Neural cell (in vitro differentiated cells): ENCODE data around the gene MCL1. TPM values are rescaled to one million over a fixed set of nuclear protein-coding genes. Genes with fewer than 3 reads are reported as not detected.
A peak's percentile ranks its signal among the peaks of the same experiment; 100 is the strongest.

Source experiments
- H2AFZ ChIP-seq: fragments of 200-600, 300-800 bp; sonication (generic), shearing (Covaris generic); 2 replicates; pipeline ENCODE4 v1.6.0; 2014; ENCODE audit warnings: low read depth, mild to moderate bottlenecking, antibody characterized with exemption, low read length, moderate library complexity
- H3F3A ChIP-seq: fragments of 200-600 bp; shearing (Covaris generic); 2 replicates; pipeline ENCODE4 v1.6.1; 2016; ENCODE audit warnings: mild to moderate bottlenecking, moderate library complexity, mixed read lengths, antibody characterized with exemption, low read length; ENCODE audit not compliant: insufficient read depth, poor library complexity, severe bottlenecking
- H3K27ac ChIP-seq: fragments of 200-600, 300-800 bp; sonication (generic), shearing (Covaris generic); 2 replicates; pipeline ENCODE4 v1.5.1; 2014; ENCODE audit warnings: mild to moderate bottlenecking, low read length, moderate library complexity
- H3K27me3 ChIP-seq: fragments of 300-800, 200-600 bp; sonication (generic), shearing (Covaris generic); 2 replicates; pipeline ENCODE4 v1.6.0; 2014; ENCODE audit warnings: mild to moderate bottlenecking, low read depth, low read length, moderate library complexity; ENCODE audit not compliant: insufficient read depth
- H3K36me3 ChIP-seq: fragments of 300-800, 200-600 bp; sonication (generic), shearing (Covaris generic); 2 replicates; pipeline ENCODE4 v1.5.1; 2014; ENCODE audit warnings: mild to moderate bottlenecking, antibody characterized with exemption, low read length, moderate library complexity; ENCODE audit not compliant: insufficient read depth
- H3K4me2 ChIP-seq: fragments of 300-800, 200-600 bp; sonication (generic), shearing (Covaris generic); 2 replicates; pipeline ENCODE4 v1.6.0; 2014; ENCODE audit warnings: mild to moderate bottlenecking, low read length
- H3K4me3 ChIP-seq: fragments of 300-800, 200-600 bp; sonication (generic), shearing (Covaris generic); 2 replicates; pipeline ENCODE4 v1.5.1; 2014; ENCODE audit warnings: mild to moderate bottlenecking, low read length, moderate library complexity
- H3K79me2 ChIP-seq: fragments of 200-600 bp; shearing (Covaris generic); replicated peaks from 2 replicates; pipeline ENCODE4 v1.6.0; 2014; ENCODE audit warnings: mild to moderate bottlenecking, low read length, moderate library complexity; ENCODE audit not compliant: insufficient read depth
- H3K9ac ChIP-seq: fragments of 300-800, 200-600 bp; sonication (generic), shearing (Covaris generic); 2 replicates; pipeline ENCODE4 v1.6.1; 2016; ENCODE audit warnings: mild to moderate bottlenecking, low read length, mixed read lengths
- H3K9me2 ChIP-seq: fragments of 200-600 bp; shearing (Covaris generic); 2 replicates; pipeline ENCODE4 v1.6.1; 2016; ENCODE audit warnings: mild to moderate bottlenecking, low read length, mixed read lengths; ENCODE audit not compliant: insufficient read depth
- H3K9me3 ChIP-seq: fragments of 200-600, 300-800 bp; sonication (generic), shearing (Covaris generic); 2 replicates; pipeline ENCODE4 v1.6.1; 2016; ENCODE audit warnings: mild to moderate bottlenecking, mixed run types, low read length, moderate library complexity, mixed read lengths
- H4K20me1 ChIP-seq: fragments of 200-600 bp; shearing (Covaris generic); 2 replicates; pipeline ENCODE4 v1.6.1; 2016; ENCODE audit warnings: mild to moderate bottlenecking, mixed run types; ENCODE audit not compliant: insufficient read depth
- EP300 ChIP-seq: fragments of 450-650 bp; conservative IDR thresholded peaks from 2 replicates; pipeline ENCODE4 v1.6.1; 2014; ENCODE audit warnings: antibody characterized with exemption, mild to moderate bottlenecking, moderate library complexity; ENCODE audit not compliant: poor library complexity, severe bottlenecking
- EZH2 ChIP-seq: fragments of 200-600, 300-800 bp; shearing (Covaris generic), sonication (generic); IDR thresholded peaks from 2 replicates; pipeline ENCODE4 v1.6.1; 2014; ENCODE audit warnings: antibody characterized with exemption, low read length, borderline replicate concordance, mild to moderate bottlenecking; ENCODE audit not compliant: insufficient read depth, poor library complexity, severe bottlenecking
- MXI1 ChIP-seq: fragments of 450-650 bp; conservative IDR thresholded peaks from 2 replicates; pipeline ENCODE4 v1.6.1; 2014; ENCODE audit warnings: antibody characterized with exemption, mild to moderate bottlenecking; ENCODE audit not compliant: poor library complexity, severe bottlenecking
- POLR2AphosphoS5 ChIP-seq: IDR thresholded peaks from 2 replicates; pipeline ENCODE4 v1.6.1; 2012
- RAD21 ChIP-seq: fragments of 450-650 bp; conservative IDR thresholded peaks from 2 replicates; pipeline ENCODE4 v1.6.1; 2014; ENCODE audit warnings: antibody characterized with exemption, mild to moderate bottlenecking, moderate library complexity
- SMC3 ChIP-seq: fragments of 450-650 bp; conservative IDR thresholded peaks from 2 replicates; pipeline ENCODE4 v1.6.1; 2014; ENCODE audit warnings: antibody characterized with exemption, mild to moderate bottlenecking, moderate library complexity; ENCODE audit not compliant: poor library complexity
- TAF1 ChIP-seq: IDR thresholded peaks from 2 replicates; pipeline ENCODE4 v1.6.1; 2012; ENCODE audit warnings: low read depth
- polyA plus RNA-seq: library from polyadenylated mRNA; depleted of rRNA; stranded (reverse); fragments of >200 nt; gene quantifications from 2 replicates; pipeline ENCODE4 v1.2.3, GENCODE V29; 2014
- TF ChIP-seq, protein P1 (sequence below): fragments of 450-650 bp; IDR thresholded peaks from 2 replicates; pipeline ENCODE4 v1.5.1; 2014; ENCODE audit warnings: antibody characterized with exemption, mild to moderate bottlenecking, moderate library complexity; ENCODE audit not compliant: poor library complexity, severe bottlenecking
- TF ChIP-seq, protein P2 (sequence below): IDR thresholded peaks from 2 replicates; pipeline ENCODE4 v1.6.1; 2012; ENCODE audit warnings: borderline replicate concordance

Gene MCL1
- polyA plus RNA-seq, 1 donor from 2014 or later = 171 TPM

DNA sequence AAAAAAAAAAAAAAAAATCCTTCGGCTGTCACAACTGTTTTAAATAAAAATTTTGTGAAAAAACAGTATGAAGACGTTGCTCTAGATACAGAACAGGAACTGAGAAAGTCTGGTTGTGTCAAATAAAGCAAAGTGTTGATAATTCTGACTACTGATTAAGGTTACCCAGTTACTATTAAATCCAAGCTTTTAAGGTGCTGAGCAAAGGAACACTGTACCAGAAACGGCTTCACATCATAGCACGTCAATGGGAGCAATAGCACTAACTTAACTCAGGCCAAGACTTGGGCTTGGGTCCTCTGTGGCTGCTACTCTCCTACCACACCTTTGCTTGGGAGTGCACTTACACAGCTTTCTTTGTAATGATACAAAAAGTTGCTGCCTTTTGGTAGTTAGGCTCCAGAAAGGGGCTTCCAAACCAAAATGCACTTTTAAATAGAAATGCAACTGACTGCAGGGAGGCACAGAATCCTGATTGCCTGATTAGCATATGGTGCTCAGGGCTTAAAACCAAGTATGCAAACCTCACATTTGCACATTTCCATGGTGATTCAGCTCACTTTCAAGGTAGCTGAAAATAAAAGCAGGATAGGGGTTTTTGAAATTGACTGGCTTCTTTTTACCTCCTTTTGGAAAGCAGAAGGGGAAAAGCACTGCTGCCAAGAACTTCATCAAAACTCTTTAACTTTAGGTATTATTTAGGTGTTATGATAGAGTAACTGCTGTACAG, 6.3 kb downstream of the MCL1 start:
- Histone ChIP-seq H3K9ac (no peak overlapping the region), H3K4me2 (no peak overlapping the region), H3K27ac (no peak overlapping the region), H3K27me3 (no peaks in the 10 kb centered on the region), H4K20me1 (peaks cover 27% of the 10 kb centered on the region), H2AFZ (no peak overlapping the region), H3F3A (peaks cover 4% of the 10 kb centered on the region), H3K36me3 (peaks cover 16% of the 10 kb centered on the region), H3K79me2 (peaks cover 76% of the 10 kb centered on the region), H3K9me3 (no peaks in the 10 kb centered on the region), H3K4me3 (no peak overlapping the region), H3K9me2 (no peaks in the 10 kb centered on the region)
- TF ChIP-seq MXI1 (no peak), POLR2AphosphoS5 (no peak), EP300 (no peak), RAD21 (no peak), EZH2 (no peak), TAF1 (no peak), SMC3 (no peak)
- TF ChIP-seq, protein P1, sequence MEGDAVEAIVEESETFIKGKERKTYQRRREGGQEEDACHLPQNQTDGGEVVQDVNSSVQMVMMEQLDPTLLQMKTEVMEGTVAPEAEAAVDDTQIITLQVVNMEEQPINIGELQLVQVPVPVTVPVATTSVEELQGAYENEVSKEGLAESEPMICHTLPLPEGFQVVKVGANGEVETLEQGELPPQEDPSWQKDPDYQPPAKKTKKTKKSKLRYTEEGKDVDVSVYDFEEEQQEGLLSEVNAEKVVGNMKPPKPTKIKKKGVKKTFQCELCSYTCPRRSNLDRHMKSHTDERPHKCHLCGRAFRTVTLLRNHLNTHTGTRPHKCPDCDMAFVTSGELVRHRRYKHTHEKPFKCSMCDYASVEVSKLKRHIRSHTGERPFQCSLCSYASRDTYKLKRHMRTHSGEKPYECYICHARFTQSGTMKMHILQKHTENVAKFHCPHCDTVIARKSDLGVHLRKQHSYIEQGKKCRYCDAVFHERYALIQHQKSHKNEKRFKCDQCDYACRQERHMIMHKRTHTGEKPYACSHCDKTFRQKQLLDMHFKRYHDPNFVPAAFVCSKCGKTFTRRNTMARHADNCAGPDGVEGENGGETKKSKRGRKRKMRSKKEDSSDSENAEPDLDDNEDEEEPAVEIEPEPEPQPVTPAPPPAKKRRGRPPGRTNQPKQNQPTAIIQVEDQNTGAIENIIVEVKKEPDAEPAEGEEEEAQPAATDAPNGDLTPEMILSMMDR = no peak
- TF ChIP-seq, protein P2, sequence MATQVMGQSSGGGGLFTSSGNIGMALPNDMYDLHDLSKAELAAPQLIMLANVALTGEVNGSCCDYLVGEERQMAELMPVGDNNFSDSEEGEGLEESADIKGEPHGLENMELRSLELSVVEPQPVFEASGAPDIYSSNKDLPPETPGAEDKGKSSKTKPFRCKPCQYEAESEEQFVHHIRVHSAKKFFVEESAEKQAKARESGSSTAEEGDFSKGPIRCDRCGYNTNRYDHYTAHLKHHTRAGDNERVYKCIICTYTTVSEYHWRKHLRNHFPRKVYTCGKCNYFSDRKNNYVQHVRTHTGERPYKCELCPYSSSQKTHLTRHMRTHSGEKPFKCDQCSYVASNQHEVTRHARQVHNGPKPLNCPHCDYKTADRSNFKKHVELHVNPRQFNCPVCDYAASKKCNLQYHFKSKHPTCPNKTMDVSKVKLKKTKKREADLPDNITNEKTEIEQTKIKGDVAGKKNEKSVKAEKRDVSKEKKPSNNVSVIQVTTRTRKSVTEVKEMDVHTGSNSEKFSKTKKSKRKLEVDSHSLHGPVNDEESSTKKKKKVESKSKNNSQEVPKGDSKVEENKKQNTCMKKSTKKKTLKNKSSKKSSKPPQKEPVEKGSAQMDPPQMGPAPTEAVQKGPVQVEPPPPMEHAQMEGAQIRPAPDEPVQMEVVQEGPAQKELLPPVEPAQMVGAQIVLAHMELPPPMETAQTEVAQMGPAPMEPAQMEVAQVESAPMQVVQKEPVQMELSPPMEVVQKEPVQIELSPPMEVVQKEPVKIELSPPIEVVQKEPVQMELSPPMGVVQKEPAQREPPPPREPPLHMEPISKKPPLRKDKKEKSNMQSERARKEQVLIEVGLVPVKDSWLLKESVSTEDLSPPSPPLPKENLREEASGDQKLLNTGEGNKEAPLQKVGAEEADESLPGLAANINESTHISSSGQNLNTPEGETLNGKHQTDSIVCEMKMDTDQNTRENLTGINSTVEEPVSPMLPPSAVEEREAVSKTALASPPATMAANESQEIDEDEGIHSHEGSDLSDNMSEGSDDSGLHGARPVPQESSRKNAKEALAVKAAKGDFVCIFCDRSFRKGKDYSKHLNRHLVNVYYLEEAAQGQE = no peak

DNA sequence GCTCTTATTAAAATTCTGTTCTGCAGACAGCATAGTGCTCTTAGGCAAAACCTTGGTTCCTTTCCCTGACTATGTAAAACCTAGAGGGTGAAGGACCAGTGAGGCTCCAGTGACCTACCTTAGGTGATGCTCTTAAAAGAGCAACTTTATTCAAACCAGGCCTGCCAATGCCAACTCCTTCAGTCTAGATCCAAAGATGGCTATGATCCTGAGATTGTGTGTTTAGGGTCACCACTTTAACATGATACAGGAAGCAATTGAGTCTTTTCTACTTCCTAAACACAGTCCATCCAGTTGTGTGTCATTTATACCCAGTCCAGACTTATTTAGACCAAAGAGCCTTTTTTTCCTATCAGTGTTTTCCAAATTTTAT, 10.8 kb downstream of the MCL1 start:
- H3K36me3 ChIP-seq = no peaks in the 10 kb centered on the region
- no peaks in the 10 kb centered on the region for H3F3A ChIP-seq
- H3K79me2 ChIP-seq = peaks cover 48% of the 10 kb centered on the region
- no peaks in the 10 kb centered on the region for H4K20me1 ChIP-seq
- no peak overlapping the region for H2AFZ ChIP-seq
- peak overlapping the region; percentile 40 for H3K4me3 ChIP-seq
- TF ChIP-seq, protein P2 = no peak
- TF ChIP-seq TAF1 = no peak
- no peak for TF ChIP-seq EZH2
- TF ChIP-seq RAD21 = no peak
- no peak for TF ChIP-seq EP300
- no peaks in the 10 kb centered on the region for H3K9me2 ChIP-seq
- no peaks in the 10 kb centered on the region for H3K9me3 ChIP-seq
- H3K27me3 ChIP-seq = no peaks in the 10 kb centered on the region
- H3K9ac ChIP-seq = no peak overlapping the region
- peak overlapping the region; percentile 1 for H3K27ac ChIP-seq
- no peak overlapping the region for H3K4me2 ChIP-seq
